Glomerular visceral epithelial cell (primary cell): ENCODE results near the gene BCL11A.

Experiments used
- DNase-seq: peaks from one replicate; pipeline ENCODE4 v3.0.0-alpha.2; 2016; ENCODE audit errors: extremely low spot score

The BCL11A gene

GRCh38 chr2:60544954-60545560, 8.4 kb downstream of the BCL11A start:
- DNase-seq = no peak

GRCh38 chr2:60544062-60544461, 9.4 kb downstream of the BCL11A start:
- no peak for DNase-seq

GRCh38 chr2:60541056-60541651, 12.3 kb downstream of the BCL11A start:
- DNase-seq = no peak

- DNase-seq = no peak
Measured at GRCh38 chr2:60540074-60540473, 13.4 kb downstream of the BCL11A start.

GRCh38 chr2:60539140-60539539, 14.3 kb downstream of the BCL11A start:
- DNase-seq = no peak

- DNase-seq = no peak
Measured at GRCh38 chr2:60538101-60538500, 15.4 kb downstream of the BCL11A start.

GRCh38 chr2:60536746-60537145, 16.7 kb downstream of the BCL11A start:
- no peak for DNase-seq

- DNase-seq = no peak
Measured at GRCh38 chr2:60535685-60536312, 17.7 kb downstream of the BCL11A start.

- no peak for DNase-seq
Measured at GRCh38 chr2:60534892-60535684, 18.4 kb downstream of the BCL11A start.

- no peak for DNase-seq
Measured at GRCh38 chr2:60534052-60534685, 19.3 kb downstream of the BCL11A start.

GRCh38 chr2:60533101-60534051, 20.1 kb downstream of the BCL11A start:
- no peak for DNase-seq

- no peak for DNase-seq
Measured at GRCh38 chr2:60532421-60532820, 21.0 kb downstream of the BCL11A start.

GRCh38 chr2:60531701-60532133, 21.7 kb downstream of the BCL11A start:
- no peak for DNase-seq

GRCh38 chr2:60530660-60531281, 22.7 kb downstream of the BCL11A start:
- DNase-seq = no peak

- DNase-seq = no peak
Measured at GRCh38 chr2:60529785-60530627, 23.4 kb downstream of the BCL11A start.

GRCh38 chr2:60529136-60529784, 24.2 kb downstream of the BCL11A start:
- no peak for DNase-seq

GRCh38 chr2:60528281-60529020, 25.0 kb downstream of the BCL11A start:
- DNase-seq = no peak

GRCh38 chr2:60527762-60528161, 25.7 kb downstream of the BCL11A start:
- no peak for DNase-seq
